HepG2 (cell line): ENCODE results near the gene SLC4A2. TPM values are rescaled to one million over a fixed set of nuclear protein-coding genes. Genes with fewer than 3 reads are reported as not detected.

Experiments used
- ARNT2 ChIP-seq: sonication (generic); formaldehyde crosslinking; IDR thresholded peaks from 2 replicates; pipeline ENCODE4 v1.8.0; 2022; ENCODE audit warnings: mild to moderate bottlenecking, low read depth, missing genetic modification reagents, moderate library complexity
- GTF3A ChIP-seq: sonication (generic); formaldehyde crosslinking; conservative IDR thresholded peaks from 2 replicates; pipeline ENCODE4 v1.4.0; 2020; ENCODE audit warnings: mild to moderate bottlenecking, missing genetic modification reagents
- HOXD1 ChIP-seq: sonication (generic); formaldehyde crosslinking; IDR thresholded peaks from 2 replicates; pipeline ENCODE4 v1.5.0; 2020; ENCODE audit warnings: missing genetic modification reagents
- MAFK ChIP-seq, 2 experiments: IDR thresholded peaks in 1 of 2; conservative IDR thresholded peaks in 1 of 2; 2 replicates each; pipeline ENCODE4 v1.6.1; 2011; ENCODE audit warnings: improper control_type of control experiment in 2 of 2, low read length in 2 of 2
- MED8 ChIP-seq: sonication (generic); formaldehyde crosslinking; IDR thresholded peaks from 2 replicates; pipeline ENCODE4 v1.8.1; 2023; ENCODE audit warnings: mild to moderate bottlenecking, missing genetic modification reagents; ENCODE audit not compliant: insufficient replicate concordance
- MTA1 ChIP-seq: sonication (generic); formaldehyde crosslinking; IDR thresholded peaks from 2 replicates; pipeline ENCODE4 v1.4.0; 2020; ENCODE audit warnings: missing genetic modification reagents, mild to moderate bottlenecking, borderline replicate concordance
- MYNN ChIP-seq: sonication (generic); formaldehyde crosslinking; IDR thresholded peaks from 2 replicates; pipeline ENCODE4 v1.4.0; 2020; ENCODE audit warnings: mild to moderate bottlenecking, low read depth, missing genetic modification reagents
- PCBP2 ChIP-seq: fragments of 200-400 bp; formaldehyde crosslinking; optimal IDR thresholded peaks from 2 replicates; pipeline ENCODE3; 2018; ENCODE audit warnings: low read length, low read depth; ENCODE audit not compliant: poor library complexity, severe bottlenecking
- RAD21 ChIP-seq: fragments of 450-650 bp; formaldehyde crosslinking; IDR thresholded peaks from 2 replicates; pipeline ENCODE4 v1.5.0; 2020; ENCODE audit warnings: mild to moderate bottlenecking
- RAD51 ChIP-seq: fragments of 450-650 bp; IDR thresholded peaks from 2 replicates; pipeline ENCODE4 v1.6.1; 2016; ENCODE audit warnings: borderline replicate concordance
- SATB2 ChIP-seq: sonication (generic); formaldehyde crosslinking; IDR thresholded peaks from 2 replicates; pipeline ENCODE4 v1.5.0; 2020; ENCODE audit warnings: missing genetic modification reagents
- ZBTB20 ChIP-seq: sonication (generic); formaldehyde crosslinking; IDR thresholded peaks from 2 replicates; pipeline ENCODE4 v1.8.1; 2023; ENCODE audit warnings: missing genetic modification reagents, low read depth, mild to moderate bottlenecking, borderline replicate concordance
- ZNF20 ChIP-seq: sonication (generic); formaldehyde crosslinking; IDR thresholded peaks from 2 replicates; pipeline ENCODE4 v1.4.0; 2020; ENCODE audit warnings: mild to moderate bottlenecking, moderate library complexity, missing genetic modification reagents
- ZNF3 ChIP-seq: IDR thresholded peaks from 2 replicates; pipeline ENCODE4 v1.7.0; 2017; ENCODE audit warnings: inconsistent platforms
- ZNF367 ChIP-seq: sonication (generic); formaldehyde crosslinking; IDR thresholded peaks from 2 replicates; pipeline ENCODE4 v1.4.0; 2020; ENCODE audit warnings: missing genetic modification reagents, borderline replicate concordance
- polyA plus RNA-seq, 8 experiments: library from polyadenylated mRNA; depleted of rRNA in 3 of 8; stranded (reverse) in 7 of 8; unstranded in 1 of 8; fragments of >200 nt; fragmentation: Illumina TruSeq in 4 of 8; extraction: Trizol in 4 of 8; gene quantifications; 2 replicates each; pipeline versions ENCODE4 v1.2.1 to v1.2.3, GENCODE V29; 2011 to 2016; ENCODE audit warnings: low read depth in 4 of 8, missing spikeins in 1 of 8, mixed read lengths in 1 of 8; ENCODE audit not compliant: insufficient read depth in 1 of 8
- total RNA-seq, 5 experiments: library from RNA; depleted of rRNA; stranded (reverse); fragments of >200 nt; fragmentation: Illumina TruSeq; extraction: Trizol; gene quantifications; 2 replicates each; pipeline ENCODE4 v1.2.3, GENCODE V29; 2016; ENCODE audit warnings: low read depth in 1 of 5
- TF ChIP-seq, protein P1 (sequence below): sonication (generic); formaldehyde crosslinking; IDR thresholded peaks from 2 replicates; pipeline ENCODE4 v1.4.0; 2020; ENCODE audit warnings: missing genetic modification reagents
- TF ChIP-seq, protein P2 (sequence below): sonication (generic); formaldehyde crosslinking; conservative IDR thresholded peaks from 2 replicates; pipeline ENCODE4 v1.4.0; 2020; ENCODE audit warnings: missing genetic modification reagents
- TF ChIP-seq, protein P3 (sequence below): sonication (generic); formaldehyde crosslinking; conservative IDR thresholded peaks from 2 replicates; pipeline ENCODE4 v1.8.0; 2022; ENCODE audit warnings: low read depth, missing genetic modification reagents
- TF ChIP-seq, protein P4 (sequence below): sonication (generic); formaldehyde crosslinking; conservative IDR thresholded peaks from 2 replicates; pipeline ENCODE4 v1.4.0; 2020; ENCODE audit warnings: missing genetic modification reagents

SLC4A2 gene
- total and polyA plus RNA-seq, 2 of the 13 experiments (the other 11 are each of a cell fraction or from before 2014, with no cell fraction given), result 51.9 to 73.4 TPM

DNA sequence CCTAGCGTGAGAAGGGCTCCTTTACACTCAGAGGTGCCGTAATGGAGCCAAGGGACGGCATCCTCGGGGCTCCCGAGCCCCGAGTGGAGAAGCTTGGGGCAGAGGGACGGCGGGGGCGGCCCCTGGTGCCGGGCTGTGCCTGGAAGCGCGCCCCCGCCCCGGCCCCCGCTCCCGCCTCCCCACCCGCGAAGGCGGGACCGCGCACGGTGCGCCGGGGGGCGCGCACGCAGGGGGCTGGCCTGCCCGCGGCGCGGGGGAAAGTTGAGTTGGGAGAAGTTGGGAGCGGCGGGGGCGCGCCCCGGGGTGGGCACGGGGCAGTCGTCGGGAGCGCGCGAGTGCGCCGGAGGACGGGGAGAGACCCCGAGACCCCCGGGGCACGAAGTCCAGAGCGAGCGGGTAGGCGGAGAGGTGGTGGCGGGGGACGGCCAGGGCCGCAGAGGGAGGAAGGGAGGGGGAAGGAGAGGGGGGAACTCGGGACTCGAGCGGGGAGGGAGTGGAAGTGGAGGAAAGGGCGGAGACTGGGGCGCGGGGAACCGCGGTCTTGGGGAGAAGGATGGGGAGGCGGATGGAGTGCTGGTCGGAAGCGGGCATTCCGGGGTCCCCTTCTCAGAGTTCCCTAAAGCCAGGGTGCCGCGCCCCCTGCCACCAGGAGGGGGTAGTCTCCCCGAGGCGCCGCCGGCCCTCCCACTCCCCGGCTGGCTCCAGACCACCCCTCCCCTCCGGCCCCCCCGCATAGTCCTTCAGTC lies at the start of gene SLC4A2 (continued):
- no peak for TF ChIP-seq GTF3A (CRISPR knock-in tag)
- no peak for TF ChIP-seq ZBTB20 (CRISPR knock-in tag)
- no peak for TF ChIP-seq ZNF20 (CRISPR knock-in tag)
- TF ChIP-seq, protein P1, sequence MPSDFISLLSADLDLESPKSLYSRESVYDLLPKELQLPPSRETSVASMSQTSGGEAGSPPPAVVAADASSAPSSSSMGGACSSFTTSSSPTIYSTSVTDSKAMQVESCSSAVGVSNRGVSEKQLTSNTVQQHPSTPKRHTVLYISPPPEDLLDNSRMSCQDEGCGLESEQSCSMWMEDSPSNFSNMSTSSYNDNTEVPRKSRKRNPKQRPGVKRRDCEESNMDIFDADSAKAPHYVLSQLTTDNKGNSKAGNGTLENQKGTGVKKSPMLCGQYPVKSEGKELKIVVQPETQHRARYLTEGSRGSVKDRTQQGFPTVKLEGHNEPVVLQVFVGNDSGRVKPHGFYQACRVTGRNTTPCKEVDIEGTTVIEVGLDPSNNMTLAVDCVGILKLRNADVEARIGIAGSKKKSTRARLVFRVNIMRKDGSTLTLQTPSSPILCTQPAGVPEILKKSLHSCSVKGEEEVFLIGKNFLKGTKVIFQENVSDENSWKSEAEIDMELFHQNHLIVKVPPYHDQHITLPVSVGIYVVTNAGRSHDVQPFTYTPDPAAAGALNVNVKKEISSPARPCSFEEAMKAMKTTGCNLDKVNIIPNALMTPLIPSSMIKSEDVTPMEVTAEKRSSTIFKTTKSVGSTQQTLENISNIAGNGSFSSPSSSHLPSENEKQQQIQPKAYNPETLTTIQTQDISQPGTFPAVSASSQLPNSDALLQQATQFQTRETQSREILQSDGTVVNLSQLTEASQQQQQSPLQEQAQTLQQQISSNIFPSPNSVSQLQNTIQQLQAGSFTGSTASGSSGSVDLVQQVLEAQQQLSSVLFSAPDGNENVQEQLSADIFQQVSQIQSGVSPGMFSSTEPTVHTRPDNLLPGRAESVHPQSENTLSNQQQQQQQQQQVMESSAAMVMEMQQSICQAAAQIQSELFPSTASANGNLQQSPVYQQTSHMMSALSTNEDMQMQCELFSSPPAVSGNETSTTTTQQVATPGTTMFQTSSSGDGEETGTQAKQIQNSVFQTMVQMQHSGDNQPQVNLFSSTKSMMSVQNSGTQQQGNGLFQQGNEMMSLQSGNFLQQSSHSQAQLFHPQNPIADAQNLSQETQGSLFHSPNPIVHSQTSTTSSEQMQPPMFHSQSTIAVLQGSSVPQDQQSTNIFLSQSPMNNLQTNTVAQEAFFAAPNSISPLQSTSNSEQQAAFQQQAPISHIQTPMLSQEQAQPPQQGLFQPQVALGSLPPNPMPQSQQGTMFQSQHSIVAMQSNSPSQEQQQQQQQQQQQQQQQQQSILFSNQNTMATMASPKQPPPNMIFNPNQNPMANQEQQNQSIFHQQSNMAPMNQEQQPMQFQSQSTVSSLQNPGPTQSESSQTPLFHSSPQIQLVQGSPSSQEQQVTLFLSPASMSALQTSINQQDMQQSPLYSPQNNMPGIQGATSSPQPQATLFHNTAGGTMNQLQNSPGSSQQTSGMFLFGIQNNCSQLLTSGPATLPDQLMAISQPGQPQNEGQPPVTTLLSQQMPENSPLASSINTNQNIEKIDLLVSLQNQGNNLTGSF (CRISPR knock-in tag), result no peak
- TF ChIP-seq PCBP2, result no peak
- TF ChIP-seq, protein P2, sequence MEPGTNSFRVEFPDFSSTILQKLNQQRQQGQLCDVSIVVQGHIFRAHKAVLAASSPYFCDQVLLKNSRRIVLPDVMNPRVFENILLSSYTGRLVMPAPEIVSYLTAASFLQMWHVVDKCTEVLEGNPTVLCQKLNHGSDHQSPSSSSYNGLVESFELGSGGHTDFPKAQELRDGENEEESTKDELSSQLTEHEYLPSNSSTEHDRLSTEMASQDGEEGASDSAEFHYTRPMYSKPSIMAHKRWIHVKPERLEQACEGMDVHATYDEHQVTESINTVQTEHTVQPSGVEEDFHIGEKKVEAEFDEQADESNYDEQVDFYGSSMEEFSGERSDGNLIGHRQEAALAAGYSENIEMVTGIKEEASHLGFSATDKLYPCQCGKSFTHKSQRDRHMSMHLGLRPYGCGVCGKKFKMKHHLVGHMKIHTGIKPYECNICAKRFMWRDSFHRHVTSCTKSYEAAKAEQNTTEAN (CRISPR knock-in tag), result no peak
- TF ChIP-seq HOXD1 (CRISPR knock-in tag), result no peak
- TF ChIP-seq, protein P3, sequence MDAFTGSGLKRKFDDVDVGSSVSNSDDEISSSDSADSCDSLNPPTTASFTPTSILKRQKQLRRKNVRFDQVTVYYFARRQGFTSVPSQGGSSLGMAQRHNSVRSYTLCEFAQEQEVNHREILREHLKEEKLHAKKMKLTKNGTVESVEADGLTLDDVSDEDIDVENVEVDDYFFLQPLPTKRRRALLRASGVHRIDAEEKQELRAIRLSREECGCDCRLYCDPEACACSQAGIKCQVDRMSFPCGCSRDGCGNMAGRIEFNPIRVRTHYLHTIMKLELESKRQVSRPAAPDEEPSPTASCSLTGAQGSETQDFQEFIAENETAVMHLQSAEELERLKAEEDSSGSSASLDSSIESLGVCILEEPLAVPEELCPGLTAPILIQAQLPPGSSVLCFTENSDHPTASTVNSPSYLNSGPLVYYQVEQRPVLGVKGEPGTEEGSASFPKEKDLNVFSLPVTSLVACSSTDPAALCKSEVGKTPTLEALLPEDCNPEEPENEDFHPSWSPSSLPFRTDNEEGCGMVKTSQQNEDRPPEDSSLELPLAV (CRISPR knock-in tag), result no peak
- TF ChIP-seq, protein P4, sequence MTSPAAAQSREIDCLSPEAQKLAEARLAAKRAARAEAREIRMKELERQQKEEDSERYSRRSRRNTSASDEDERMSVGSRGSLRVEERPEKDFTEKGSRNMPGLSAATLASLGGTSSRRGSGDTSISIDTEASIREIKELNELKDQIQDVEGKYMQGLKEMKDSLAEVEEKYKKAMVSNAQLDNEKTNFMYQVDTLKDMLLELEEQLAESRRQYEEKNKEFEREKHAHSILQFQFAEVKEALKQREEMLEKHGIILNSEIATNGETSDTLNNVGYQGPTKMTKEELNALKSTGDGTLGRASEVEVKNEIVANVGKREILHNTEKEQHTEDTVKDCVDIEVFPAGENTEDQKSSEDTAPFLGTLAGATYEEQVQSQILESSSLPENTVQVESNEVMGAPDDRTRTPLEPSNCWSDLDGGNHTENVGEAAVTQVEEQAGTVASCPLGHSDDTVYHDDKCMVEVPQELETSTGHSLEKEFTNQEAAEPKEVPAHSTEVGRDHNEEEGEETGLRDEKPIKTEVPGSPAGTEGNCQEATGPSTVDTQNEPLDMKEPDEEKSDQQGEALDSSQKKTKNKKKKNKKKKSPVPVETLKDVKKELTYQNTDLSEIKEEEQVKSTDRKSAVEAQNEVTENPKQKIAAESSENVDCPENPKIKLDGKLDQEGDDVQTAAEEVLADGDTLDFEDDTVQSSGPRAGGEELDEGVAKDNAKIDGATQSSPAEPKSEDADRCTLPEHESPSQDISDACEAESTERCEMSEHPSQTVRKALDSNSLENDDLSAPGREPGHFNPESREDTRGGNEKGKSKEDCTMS (CRISPR knock-in tag), result no peak
- no peak; the same call in 1 of the 2 replicates for TF ChIP-seq MTA1 (CRISPR knock-in tag)
- TF ChIP-seq ARNT2 (CRISPR knock-in tag), result no peak
- TF ChIP-seq ZNF367 (CRISPR knock-in tag), result no peak
- TF ChIP-seq MYNN (CRISPR knock-in tag), result no peak
- TF ChIP-seq MAFK (conservative IDR thresholded peaks at IDR 0.05 in 1 of 2, IDR thresholded peaks at IDR 0.05 in 1 of 2; ENCODE audit: low read length in 2 of 2), result no peak
- no peak for TF ChIP-seq RAD21 (CRISPR knock-in tag)
- TF ChIP-seq RAD51, result no peak
- no peak for TF ChIP-seq ZNF3 (CRISPR knock-in tag)
- no peak for TF ChIP-seq SATB2 (CRISPR knock-in tag)
- no peak for TF ChIP-seq MED8
